ENCODE data around the gene DDX43. TPM values are rescaled to one million over a fixed set of nuclear protein-coding genes. Genes with fewer than 3 reads are reported as not detected.
A peak's percentile ranks its signal among the peaks of the same experiment; 100 is the strongest.
"Not testable (repeated sequence)": the region's sequence is repeated elsewhere in the genome, so short reads cannot be mapped to it uniquely, and the experiment has no call there.

The DDX43 gene
- polyA plus RNA-seq, 4 donors, result 0.47 to 1.6 (median 0.82) TPM

GRCh38 chr6:73388433-73388799, 6.2 kb upstream of the DDX43 start:
- no peak for DNase-seq (ENCODE audit: low read depth in 4 of 4, low spot score in 2 of 4)

GRCh38 chr6:73388800-73389512, 5.7 kb upstream of the DDX43 start:
- DNase-seq (ENCODE audit: low read depth in 4 of 4, low spot score in 2 of 4), result peak; percentile 15 to 46 (median 32)

- no peak for DNase-seq (ENCODE audit: low read depth in 4 of 4, low spot score in 2 of 4)
Measured at GRCh38 chr6:73389854-73390253, 4.8 kb upstream of the DDX43 start.

GRCh38 chr6:73391675-73392074, 3.0 kb upstream of the DDX43 start:
- no peak for DNase-seq (ENCODE audit: low read depth in 4 of 4, low spot score in 2 of 4)

DNA sequence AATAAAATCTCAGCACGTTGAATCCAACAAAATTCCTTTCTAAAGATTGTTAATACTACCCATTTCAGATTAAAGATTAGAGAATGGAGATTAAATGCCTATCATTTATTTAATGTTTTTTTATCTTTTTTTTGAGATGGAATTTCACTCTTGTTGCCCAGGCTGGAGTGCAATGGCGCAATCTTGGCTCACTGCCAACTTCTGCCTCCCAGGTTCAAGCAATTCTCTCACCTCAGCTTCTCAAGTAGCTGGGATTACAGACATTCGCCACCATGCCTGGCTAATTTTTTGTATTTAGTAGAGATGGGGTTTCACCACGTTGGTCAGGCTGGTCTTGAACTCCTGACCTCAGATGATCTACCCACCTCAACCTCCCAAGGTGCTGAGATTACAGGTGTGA, 2.4 kb upstream of the DDX43 start:
- not testable (repeated sequence) for DNase-seq (ENCODE audit: low read depth in 4 of 4, low spot score in 2 of 4)

GRCh38 chr6:73393278-73393677, 1.4 kb upstream of the DDX43 start:
- DNase-seq (ENCODE audit: low read depth in 4 of 4, low spot score in 2 of 4), result no peak

DNA sequence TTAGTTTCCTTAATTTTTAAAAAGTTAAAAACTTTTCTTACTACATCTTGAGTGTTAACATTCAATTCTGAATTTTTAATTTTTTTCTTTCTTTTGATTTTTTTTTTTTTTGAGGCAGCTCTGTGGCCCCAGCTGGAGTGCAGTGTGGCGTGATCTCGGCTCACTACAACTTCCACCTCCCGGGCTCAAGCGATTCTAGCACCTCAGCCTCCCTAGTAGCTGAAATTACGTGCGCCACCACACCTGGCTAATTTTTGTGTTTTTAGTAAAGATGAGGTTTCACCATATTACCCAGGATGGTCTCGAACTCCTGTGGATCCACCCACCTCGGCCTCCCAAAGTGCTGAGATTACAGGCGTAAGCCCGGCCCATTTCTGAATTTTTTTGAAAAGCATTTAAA, 1.2 kb downstream of the DDX43 start:
- DNase-seq (ENCODE audit: low read depth in 4 of 4, low spot score in 2 of 4), result no peak

DNA sequence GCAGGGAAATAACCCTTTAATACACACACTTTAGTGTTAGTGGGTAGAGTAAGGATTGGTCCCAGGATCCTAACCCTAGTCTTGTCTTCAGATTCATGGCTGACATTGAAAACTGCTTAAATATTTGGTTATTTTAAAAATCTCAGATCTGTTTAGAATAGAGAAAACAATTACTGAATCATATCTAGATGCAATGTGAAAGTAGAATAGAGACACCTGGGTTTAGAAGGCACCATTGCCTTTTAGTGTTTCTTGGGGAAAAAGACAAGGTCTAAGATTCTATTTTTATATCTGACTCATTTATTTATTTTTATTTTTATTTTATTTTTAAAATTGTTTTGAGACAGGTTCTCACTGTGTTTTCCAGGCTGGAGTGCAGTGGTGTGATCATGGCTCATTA, 6.0 kb downstream of the DDX43 start:
- no peak for DNase-seq (ENCODE audit: low read depth in 4 of 4, low spot score in 2 of 4)

GRCh38 chr6:73409395-73409794, 14.8 kb downstream of the DDX43 start:
- no peak for DNase-seq (ENCODE audit: low read depth in 4 of 4, low spot score in 2 of 4)

DNA sequence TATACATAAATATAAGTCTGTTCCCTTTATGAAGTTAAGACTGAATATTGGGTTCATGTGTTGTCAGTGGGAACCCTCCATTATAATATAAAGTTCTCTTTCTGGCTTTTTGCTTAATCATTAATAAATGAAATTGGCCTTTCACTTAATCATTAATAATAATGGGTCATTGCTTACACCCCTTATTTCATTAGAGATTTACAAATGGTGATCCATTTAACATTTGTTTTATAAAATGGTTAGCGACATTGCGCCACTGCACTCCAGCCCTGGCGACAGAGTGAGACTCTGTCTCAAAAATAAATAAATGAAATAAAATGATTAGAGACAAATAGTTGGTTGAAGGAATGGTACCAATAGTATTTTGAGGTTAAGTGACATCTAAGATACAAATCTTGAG, 18.5 kb downstream of the DDX43 start:
- no peak for DNase-seq (ENCODE audit: low read depth in 4 of 4, low spot score in 2 of 4)

- no peak for DNase-seq (ENCODE audit: low read depth in 4 of 4, low spot score in 2 of 4)
Measured at GRCh38 chr6:73418081-73418741, 23.6 kb downstream of the DDX43 start.

DNA sequence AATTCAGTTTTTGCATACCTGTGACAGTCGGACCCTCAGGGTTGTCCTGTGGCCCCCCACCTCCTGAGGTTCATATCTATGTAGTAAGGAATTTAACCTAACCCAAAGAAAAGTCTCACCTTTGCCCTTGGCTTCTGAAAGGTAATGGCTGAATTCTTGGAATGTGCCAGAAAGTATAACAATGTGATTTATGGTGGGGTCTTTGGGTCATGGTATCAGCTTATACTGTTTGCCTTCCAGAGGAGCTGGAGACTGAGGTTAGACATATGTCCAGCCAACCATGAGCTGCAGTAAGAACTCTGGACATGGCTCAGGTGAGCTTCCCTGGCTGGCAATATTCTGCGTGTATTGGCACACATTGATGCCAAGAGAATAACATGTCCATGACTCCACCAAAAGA, 26.9 kb downstream of the DDX43 start:
- DNase-seq (ENCODE audit: low read depth in 4 of 4, low spot score in 2 of 4), result no peak

- no peak for DNase-seq (ENCODE audit: low read depth in 4 of 4, low spot score in 2 of 4)
Measured at GRCh38 chr6:73435236-73435635, 40.6 kb downstream of the DDX43 start.

DNA sequence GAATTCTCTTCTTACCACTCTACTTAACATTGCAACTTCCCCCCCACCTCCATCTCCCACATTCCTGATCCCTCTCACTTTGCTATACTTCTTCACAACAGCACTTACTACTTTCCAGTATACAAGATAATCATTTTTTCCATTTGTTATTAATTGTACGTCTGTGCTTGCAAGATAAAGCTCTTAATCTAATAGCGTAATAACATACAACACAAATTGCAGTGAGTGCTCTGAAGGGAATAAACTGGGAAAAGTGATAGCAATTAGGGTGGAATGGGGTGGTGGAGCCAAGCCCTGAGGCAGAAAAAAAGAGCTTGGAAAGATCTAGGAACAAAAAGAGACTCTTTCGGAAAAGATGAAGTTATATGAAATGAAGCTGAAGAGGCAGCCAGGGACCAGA, 48.9 kb downstream of the DDX43 start:
- no peak for DNase-seq (ENCODE audit: low read depth in 4 of 4, low spot score in 2 of 4)

- DNase-seq (ENCODE audit: low read depth in 4 of 4, low spot score in 2 of 4), result peak; percentile 20 to 41 (median 32)
Measured at GRCh38 chr6:73451223-73452106, 56.8 kb downstream of the DDX43 start.

- peak in 3 of 4 donors; percentile 15 to 25 (median 24) for DNase-seq (ENCODE audit: low read depth in 4 of 4, low spot score in 2 of 4)
Measured at GRCh38 chr6:73452107-73452461, 57.5 kb downstream of the DDX43 start, which contains the start of gene CGAS. CGAS (minus strand) TSS chr6:73452297; CDS start chr6:73452181, 116 bp downstream.

GRCh38 chr6:73455865-73456629, 61.4 kb downstream of the DDX43 start:
- DNase-seq (ENCODE audit: low read depth in 4 of 4, low spot score in 2 of 4), result no peak

GRCh38 chr6:73459474-73459873, 64.8 kb downstream of the DDX43 start:
- not testable (repeated sequence) for DNase-seq (ENCODE audit: low read depth in 4 of 4, low spot score in 2 of 4)

GRCh38 chr6:73460056-73460455, 65.4 kb downstream of the DDX43 start:
- DNase-seq (ENCODE audit: low read depth in 4 of 4, low spot score in 2 of 4), result no peak

DNA sequence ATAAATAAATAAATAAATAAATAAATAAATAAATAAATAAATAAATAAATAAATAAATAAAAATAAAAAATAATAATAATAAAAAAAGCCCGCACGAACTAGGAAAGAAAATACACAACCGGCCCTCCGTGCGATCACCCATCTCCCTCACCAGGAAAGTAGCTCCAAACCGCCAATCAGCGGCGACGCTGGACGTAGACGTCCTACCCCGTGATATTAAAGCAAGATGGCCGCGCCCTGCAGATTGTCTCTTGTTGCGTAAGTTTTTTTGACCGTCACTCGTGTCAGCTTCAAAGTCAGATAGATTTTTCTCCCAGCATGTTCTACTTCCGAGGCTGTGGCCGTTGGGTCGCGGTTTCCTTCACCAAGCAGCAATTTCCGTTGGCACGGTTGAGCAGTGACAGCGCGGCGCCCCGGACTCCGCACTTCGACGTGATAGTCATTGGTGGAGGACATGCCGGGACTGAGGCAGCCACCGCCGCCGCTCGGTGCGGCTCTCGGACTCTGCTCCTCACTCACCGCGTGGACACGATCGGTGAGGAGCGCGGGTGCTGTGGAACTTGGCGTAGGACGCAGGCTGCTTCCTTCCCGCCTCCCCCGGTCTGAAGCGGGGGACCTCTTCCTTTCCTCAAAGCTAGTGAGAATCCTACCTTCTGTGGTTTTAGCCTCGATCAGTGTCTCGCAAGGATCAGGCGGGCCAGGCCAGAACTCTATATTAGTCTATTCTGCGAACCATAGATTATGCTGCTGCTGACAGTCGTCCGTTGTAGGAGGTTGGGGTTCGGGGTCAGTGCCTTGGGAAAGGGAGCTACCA, 67.1 kb downstream of the DDX43 start, which contains the start of gene MTO1:
Gene MTO1, plus strand, starts transcription at position 201 of the 814 bp plus-strand sequence. Its CDS starts 118 bp downstream, at position 319.
- peak; percentile 69 to 84 (median 80) for DNase-seq (ENCODE audit: low read depth in 4 of 4, low spot score in 2 of 4)
